Measurements from ENCODE around the gene SPOCK1.

The SPOCK1 gene

GRCh38 chr5:137356127-137356526, 143.0 kb downstream of the SPOCK1 start:
- no peak for DNase-seq

DNA sequence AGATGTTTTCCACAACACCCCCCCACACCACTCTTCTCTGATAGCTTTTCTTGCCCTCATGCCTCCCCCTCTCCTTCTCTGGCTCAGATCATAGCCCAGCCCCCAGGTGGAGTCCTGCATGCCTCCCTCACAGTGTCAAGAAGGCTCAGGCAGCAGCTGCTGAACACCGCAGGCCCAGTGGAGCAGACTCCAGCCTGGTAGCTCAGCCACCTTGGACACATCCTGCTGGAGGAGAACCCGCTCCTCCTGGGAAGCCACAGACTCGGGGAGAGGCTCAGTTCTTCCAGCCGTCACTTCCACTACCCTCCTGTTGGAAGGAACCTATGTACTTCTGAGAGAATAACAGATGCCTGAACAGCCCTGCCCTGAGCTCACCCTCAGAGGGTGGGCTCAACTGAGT, 143.4 kb downstream of the SPOCK1 start:
- no peak for DNase-seq

- DNase-seq, result no peak
These were observed 147.0 kb downstream of the SPOCK1 start for GRCh38 chr5:137352095-137352494.

DNA sequence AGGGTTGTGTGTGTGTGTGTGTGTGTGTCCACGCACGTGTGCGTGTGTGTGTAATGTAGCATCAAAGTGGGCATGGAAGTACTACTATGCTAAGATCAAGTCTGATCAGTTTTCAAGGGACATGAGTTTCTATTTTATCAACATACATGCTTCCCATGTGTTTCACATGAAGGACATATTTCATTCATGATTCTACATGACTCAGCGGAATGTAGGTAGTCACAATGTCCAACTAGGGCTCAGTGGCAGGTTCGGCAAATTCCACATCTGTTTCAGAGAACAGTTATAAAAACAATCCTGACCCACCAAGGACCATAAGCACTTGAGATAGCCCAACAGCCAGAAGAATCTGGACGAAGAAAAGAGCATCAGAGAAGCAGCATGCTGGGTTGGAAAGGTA, 148.3 kb downstream of the SPOCK1 start:
- DNase-seq, result no peak

DNA sequence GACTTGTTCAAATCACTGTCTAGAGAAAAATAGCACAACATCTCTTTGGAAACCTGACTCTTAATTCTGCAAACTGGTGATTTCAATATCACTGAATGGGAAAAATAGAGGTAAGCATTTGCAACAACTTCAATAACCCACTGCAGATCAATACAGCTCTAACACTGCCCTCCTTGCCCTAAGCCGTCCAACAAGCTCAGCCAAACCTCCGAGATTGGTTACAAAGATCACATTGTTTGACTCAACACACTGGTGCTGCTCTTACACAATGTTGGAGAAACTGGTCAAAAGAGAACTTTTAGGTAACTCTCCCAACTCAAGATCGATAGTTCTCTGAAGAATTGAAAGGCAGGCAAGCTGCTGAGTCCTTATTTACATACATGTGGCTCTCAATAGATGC, 150.4 kb downstream of the SPOCK1 start:
- DNase-seq, result no peak

DNA sequence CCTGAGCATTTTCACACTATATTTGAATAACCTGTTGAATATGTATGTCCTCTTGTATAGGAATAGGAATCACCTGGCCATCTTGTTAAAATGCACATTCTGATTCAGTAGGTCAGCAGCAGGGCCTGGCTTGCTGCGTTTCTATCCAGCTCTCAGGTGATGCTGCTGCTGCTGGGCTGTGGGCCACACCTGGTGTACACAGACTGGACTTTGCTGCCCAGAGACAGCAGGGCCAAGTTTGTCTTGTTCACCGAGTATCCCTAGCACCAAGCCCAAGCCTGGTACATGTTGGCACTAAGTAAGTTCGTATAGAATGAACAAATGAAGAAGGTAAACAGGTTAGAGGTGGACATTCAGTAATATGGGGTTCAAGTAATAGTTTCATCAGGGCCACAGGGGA, 151.3 kb downstream of the SPOCK1 start:
- no peak for DNase-seq

DNA sequence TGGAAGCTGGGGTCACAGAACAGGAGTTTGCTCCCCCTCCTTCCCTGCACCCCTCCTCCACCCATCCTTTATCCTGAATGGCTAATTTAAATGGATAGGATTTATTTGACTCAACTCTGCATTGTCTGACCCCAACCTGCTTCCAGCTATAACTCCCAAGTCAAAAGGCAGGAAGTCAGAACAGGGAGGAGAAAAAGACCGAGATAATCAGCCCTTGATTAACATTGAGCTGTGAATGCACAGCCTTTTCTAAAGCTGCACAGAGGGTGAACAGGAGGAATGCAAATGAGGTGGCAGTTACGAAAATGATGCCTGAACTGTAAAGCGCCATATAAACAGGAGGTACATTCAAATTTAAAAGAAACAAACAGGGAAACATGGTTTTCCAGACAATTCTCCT, 152.8 kb downstream of the SPOCK1 start:
- no peak for DNase-seq

DNA sequence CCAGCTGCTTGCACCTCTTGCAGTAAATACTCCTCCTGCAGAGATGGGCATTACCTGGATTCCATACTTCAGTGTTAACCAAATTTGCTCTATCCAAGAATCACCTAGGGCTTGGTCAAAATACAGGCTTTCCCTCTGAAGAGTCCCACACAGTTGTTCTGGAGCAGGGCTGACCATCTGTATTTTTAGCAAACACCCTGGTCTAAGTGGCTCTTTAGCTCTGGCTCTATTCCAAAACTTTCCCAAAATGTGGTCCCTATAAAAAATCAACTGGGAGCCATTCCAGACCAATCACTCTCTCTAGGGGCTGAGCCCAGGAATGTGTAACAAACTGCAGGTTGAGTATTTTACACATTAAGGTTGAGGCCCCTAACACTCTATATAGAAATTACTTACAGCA, 153.7 kb downstream of the SPOCK1 start:
- no peak for DNase-seq

DNA sequence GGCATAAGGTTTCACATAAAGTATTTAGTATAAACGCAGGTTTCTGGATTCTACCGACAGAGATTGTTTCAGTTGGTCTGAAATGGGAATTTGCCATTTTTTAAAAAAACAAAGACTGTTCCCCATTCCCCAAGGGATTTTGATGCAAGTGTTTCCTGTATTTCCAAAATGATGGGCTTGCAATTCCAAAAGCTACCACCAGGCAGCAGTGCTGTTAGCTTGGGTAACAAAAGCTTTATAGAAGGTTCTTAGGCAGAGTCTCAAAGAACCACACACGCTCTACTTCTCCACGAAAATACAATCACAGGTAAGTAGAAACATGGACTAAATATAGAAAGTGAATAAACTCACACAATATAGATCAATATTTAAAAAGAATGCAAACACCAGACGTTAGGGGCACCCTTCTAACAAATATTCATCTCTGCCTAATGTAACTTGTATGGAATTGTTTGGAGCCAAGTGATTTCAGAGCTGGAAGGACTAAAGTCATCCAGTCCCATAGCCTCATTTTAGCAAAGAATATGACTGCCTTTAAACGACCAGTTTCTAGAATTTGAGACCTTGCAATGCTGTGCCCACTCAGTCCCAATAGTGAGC, 154.3 kb downstream of the SPOCK1 start:
- DNase-seq, result no peak

DNA sequence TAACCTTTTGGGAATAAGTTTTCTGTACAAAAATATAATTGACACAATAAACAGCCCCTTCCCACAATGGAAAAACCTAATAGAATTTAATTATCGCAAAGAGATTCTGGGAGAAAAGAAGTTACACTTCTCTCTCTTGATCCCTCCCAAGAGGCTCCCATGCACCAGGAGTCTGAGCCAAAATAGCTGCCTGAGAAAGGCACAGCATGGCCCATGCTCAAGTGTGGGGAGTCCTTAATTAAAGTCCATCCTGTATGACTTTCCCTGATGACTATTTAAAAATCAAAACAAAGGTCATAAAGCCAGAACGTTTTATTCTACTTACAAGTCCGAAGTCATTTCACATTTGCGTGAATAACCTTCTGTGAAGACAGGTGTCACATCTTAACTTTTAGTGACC, 155.1 kb downstream of the SPOCK1 start:
- no peak for DNase-seq

DNA sequence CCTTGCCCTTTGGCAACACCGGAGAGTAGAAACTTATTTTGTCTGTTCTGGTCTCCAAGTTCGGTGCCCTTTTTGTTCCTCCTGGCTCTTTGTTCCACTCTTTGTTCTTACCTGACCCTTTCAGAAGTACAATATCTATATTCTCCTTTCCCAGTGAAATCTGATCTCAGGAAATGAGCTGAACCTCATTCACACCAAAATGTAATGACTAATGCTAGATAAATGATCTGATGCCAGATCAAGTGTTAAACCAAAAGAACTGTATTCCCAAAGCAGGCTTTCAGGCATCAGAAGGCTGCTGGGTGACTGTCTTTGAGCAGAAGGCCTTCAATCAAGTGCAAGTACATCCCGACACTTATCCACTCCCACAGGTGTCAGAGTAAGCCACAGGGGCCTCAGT, 156.4 kb downstream of the SPOCK1 start:
- DNase-seq, result no peak

DNA sequence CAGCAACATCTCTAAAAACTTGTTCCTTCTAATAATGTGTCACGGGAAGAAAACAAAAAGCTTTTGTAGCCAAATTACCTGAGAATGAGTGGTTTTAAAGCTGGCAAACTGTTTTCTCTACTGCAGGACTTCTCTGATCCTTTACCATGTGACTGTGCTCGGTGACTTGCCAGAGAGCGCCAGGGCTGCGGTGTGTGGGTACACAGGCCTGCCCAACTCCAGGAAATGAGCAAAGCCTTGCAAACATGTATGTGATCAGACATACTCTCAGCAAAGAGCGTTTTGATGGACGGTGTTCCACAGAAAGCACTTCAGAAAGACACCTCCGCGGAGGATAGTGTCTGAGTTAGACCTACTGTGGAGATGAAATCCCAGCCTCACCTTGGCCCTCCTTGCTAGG, 157.3 kb downstream of the SPOCK1 start:
- DNase-seq, result no peak

GRCh38 chr5:137340881-137341280, 158.2 kb downstream of the SPOCK1 start:
- DNase-seq, result no peak

- DNase-seq, result no peak
These were observed 162.5 kb downstream of the SPOCK1 start for GRCh38 chr5:137336565-137337120.

- no peak for DNase-seq
These were observed 163.0 kb downstream of the SPOCK1 start for GRCh38 chr5:137336161-137336560.

GRCh38 chr5:137335493-137335892, 163.6 kb downstream of the SPOCK1 start:
- DNase-seq, result no peak

DNA sequence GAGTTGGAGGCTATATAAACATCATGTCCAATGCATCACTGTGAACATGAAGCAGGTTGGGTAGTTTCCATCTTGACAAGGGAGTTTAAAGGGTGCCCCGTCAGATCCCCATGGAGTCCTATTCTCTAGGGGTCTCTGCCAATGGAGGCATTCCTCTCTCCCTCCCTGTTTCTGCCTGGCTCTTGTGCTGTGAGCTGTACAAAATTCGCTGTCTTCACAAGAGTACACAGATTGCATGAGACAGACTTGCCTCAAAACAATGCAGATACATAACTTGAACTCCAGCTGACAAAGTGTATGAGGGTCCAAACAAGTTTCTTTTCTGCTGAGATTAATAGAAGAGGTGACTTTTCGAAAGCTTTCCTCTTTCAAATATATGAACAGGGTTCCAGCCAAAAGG, 165.2 kb downstream of the SPOCK1 start:
- no peak for DNase-seq

DNA sequence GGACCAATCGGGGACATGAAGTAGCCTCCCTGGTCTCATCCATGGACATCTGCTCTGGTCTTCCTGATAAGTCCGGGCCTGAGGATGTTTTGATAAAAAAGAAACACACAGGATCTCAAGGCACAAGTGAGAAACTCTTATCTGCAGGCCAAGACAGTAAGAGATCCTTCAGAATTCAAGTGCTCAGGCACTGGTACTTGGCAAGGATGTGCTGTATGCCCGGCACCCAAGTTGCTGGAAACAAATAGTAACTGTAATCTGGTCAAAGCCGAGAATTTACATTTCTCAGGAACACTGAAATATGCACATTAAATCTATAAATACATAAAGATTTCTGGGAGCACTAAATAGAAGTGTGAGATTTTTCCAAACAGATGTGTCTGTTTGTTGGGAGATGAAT, 165.7 kb downstream of the SPOCK1 start:
- DNase-seq, result no peak

- DNase-seq, result no peak
These were observed 166.8 kb downstream of the SPOCK1 start for GRCh38 chr5:137332296-137332695.

DNA sequence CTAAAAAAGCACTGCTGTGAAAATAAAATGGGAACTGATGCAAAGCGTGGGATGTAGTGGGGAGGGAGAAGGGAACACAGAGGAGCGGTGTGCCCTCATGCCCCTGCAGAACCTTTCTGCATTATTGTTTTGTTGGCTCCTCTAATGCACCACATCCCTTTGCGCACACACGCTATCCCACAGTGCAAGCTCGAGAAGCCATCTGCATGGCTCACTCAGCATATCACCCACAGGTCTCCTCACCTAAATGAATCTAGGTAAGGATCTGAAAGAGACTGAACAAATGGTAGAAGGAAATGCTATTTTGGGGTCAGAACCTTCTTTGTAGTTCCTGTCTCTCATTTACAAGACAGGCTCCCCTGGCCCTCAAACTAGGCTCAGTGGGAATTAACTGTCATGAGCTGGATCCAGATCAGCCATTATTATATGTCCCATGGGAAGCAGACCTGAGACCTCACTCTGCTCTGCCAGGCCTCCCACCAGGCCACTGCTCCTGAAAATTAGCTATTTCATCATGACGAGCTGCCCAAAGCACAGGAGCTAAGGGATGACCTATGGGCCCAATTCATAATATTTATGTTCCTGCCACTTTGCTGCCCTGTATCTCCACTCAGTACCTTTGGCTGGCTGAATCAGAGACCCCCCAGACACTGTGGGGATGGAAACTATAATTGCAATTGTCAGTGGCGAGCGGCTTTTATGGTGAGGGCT, 169.4 kb downstream of the SPOCK1 start:
- DNase-seq, result no peak

- DNase-seq, result no peak
These were observed 170.1 kb downstream of the SPOCK1 start for GRCh38 chr5:137328991-137329390.

- no peak for DNase-seq
These were observed 170.7 kb downstream of the SPOCK1 start for GRCh38 chr5:137328463-137328862.

GRCh38 chr5:137325721-137326120, 173.4 kb downstream of the SPOCK1 start:
- no peak for DNase-seq
